Measurements from ENCODE around the gene MAPKAPK2.

Gene MAPKAPK2

DNA sequence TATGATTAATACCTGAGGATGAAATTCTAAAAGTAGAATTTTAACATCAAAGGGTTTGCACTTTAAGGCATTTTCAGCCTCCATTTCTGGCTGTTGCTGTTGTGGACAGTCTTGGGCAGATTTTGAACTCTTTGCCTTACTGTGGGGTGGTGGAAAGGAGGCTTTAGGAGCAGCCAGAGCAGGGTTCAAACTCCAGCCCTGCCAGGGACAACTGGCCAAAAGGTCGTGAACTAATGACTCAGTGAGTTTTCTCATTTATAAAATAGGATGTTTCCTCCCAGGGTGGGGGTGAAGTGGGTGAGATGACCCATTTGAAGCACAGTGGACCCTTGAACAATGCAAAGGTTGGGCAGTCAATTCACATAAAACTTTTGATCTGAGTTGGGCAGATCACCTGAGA is 36.7 kb downstream of the MAPKAPK2 start:
- H3K79me2 ChIP-seq (ENCODE audit: insufficient read depth, low read length) = peaks cover 85% of the 10 kb centered on the region
- no peak overlapping the region for H3K4me2 ChIP-seq (ENCODE audit: low read depth, low read length, poor library complexity, severe bottlenecking)
- H3K27me3 ChIP-seq (ENCODE audit: insufficient read depth, low read length, poor library complexity, severe bottlenecking) = no peaks in the 10 kb centered on the region
- H4K20me1 ChIP-seq (ENCODE audit: insufficient read depth, low read length, poor library complexity, severe bottlenecking) = peaks cover 20% of the 10 kb centered on the region
- peaks cover 19% of the 10 kb centered on the region for H3K4me1 ChIP-seq (ENCODE audit: insufficient read depth, low read length, poor library complexity, severe bottlenecking)
- TF ChIP-seq EZH2phosphoT487 (IDR thresholded peaks at IDR 0.05; ENCODE audit: borderline replicate concordance) = no peak
- H3K4me3 ChIP-seq (ENCODE audit: low read length, poor library complexity, severe bottlenecking) = no peak overlapping the region
- H3K36me3 ChIP-seq (ENCODE audit: insufficient read depth, low read length) = no peaks in the 10 kb centered on the region
- H3K9ac ChIP-seq (ENCODE audit: low read depth, low read length, poor library complexity, severe bottlenecking) = no peak overlapping the region
- no peaks in the 10 kb centered on the region for H3K9me3 ChIP-seq (ENCODE audit: insufficient read depth, low read depth, low read length)
- H3K9me2 ChIP-seq (replicated peaks; ENCODE audit: low read depth, low read length) = no peaks in the 10 kb centered on the region
- H3F3A ChIP-seq (ENCODE audit: low read depth) = no peaks in the 10 kb centered on the region
- H2AFZ ChIP-seq (ENCODE audit: low read length) = no peak overlapping the region

DNA sequence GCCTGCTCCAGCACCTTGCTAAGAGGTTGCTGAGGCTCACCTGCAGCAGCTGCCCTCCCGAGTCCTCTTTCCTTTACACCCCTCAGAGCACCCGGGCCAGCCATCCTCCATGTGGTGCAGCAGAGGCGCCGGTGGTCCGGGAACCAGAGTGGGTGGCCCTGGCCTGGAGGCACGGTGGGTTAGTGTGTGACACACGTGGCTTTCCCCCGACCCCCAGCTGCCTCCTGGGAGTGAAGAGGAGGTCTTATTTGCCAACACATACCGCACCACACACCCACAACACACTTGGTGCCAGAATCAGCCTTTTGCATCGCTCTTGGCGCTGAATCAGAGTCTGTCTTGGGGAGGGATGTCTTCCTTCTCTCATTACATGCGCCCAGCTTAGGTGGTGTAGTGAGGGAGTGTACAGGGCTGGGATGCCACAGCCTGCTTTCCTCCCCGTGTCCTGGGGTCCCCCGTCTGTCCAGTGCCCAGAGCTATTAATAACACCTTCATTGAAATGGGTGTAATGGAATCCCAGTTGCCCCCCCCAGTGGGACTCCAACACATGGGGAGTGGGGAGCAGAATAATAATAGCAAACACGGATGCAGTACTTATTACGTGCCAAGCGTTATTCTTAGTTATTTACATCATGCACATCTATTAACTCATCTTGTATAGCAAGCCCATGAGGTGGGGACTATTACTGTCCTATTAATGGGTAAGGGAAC is 38.2 kb downstream of the MAPKAPK2 start:
- Histone ChIP-seq H4K20me1 (ENCODE audit: insufficient read depth, low read length, poor library complexity, severe bottlenecking) (peaks cover 11% of the 10 kb centered on the region), H3K9me3 (ENCODE audit: insufficient read depth, low read depth, low read length) (no peaks in the 10 kb centered on the region), H3K27me3 (ENCODE audit: insufficient read depth, low read length, poor library complexity, severe bottlenecking) (no peaks in the 10 kb centered on the region), H2AFZ (ENCODE audit: low read length) (no peak overlapping the region), H3K4me1 (ENCODE audit: insufficient read depth, low read length, poor library complexity, severe bottlenecking) (peaks cover 8% of the 10 kb centered on the region), H3K9ac (ENCODE audit: low read depth, low read length, poor library complexity, severe bottlenecking) (no peak overlapping the region), H3K4me3 (ENCODE audit: low read length, poor library complexity, severe bottlenecking) (no peak overlapping the region), H3K79me2 (ENCODE audit: insufficient read depth, low read length) (peaks cover 86% of the 10 kb centered on the region), H3K36me3 (ENCODE audit: insufficient read depth, low read length) (no peaks in the 10 kb centered on the region), H3K4me2 (ENCODE audit: low read depth, low read length, poor library complexity, severe bottlenecking) (no peak overlapping the region), H3K9me2 (replicated peaks; ENCODE audit: low read depth, low read length) (no peaks in the 10 kb centered on the region), H3F3A (ENCODE audit: low read depth) (no peaks in the 10 kb centered on the region)
- TF ChIP-seq EZH2phosphoT487 (IDR thresholded peaks at IDR 0.05; ENCODE audit: borderline replicate concordance) (no peak), CTCF (conservative IDR thresholded peaks at IDR 0.05; ENCODE audit: low read length) (no peak)

- peaks cover 10% of the 10 kb centered on the region for H3K4me1 ChIP-seq (ENCODE audit: insufficient read depth, low read length, poor library complexity, severe bottlenecking)
- H3K36me3 ChIP-seq (ENCODE audit: insufficient read depth, low read length) = no peaks in the 10 kb centered on the region
- H3K9me2 ChIP-seq (replicated peaks; ENCODE audit: low read depth, low read length) = no peaks in the 10 kb centered on the region
- no peak overlapping the region for H2AFZ ChIP-seq (ENCODE audit: low read length)
- H4K20me1 ChIP-seq (ENCODE audit: insufficient read depth, low read length, poor library complexity, severe bottlenecking) = peaks cover 15% of the 10 kb centered on the region
- H3K4me2 ChIP-seq (ENCODE audit: low read depth, low read length, poor library complexity, severe bottlenecking) = no peak overlapping the region
- H3K4me3 ChIP-seq (ENCODE audit: low read length, poor library complexity, severe bottlenecking) = no peak overlapping the region
- peaks cover 85% of the 10 kb centered on the region for H3K79me2 ChIP-seq (ENCODE audit: insufficient read depth, low read length)
- H3K9me3 ChIP-seq (ENCODE audit: insufficient read depth, low read depth, low read length) = no peaks in the 10 kb centered on the region
- no peaks in the 10 kb centered on the region for H3K27me3 ChIP-seq (ENCODE audit: insufficient read depth, low read length, poor library complexity, severe bottlenecking)
- TF ChIP-seq EZH2phosphoT487 (IDR thresholded peaks at IDR 0.05; ENCODE audit: borderline replicate concordance) (no peak), CTCF (conservative IDR thresholded peaks at IDR 0.05; ENCODE audit: low read length) (no peak)
- H3F3A ChIP-seq (ENCODE audit: low read depth) = no peaks in the 10 kb centered on the region
- H3K9ac ChIP-seq (ENCODE audit: low read depth, low read length, poor library complexity, severe bottlenecking) = no peak overlapping the region
Measured at GRCh38 chr1:206723462-206723804, 38.7 kb downstream of the MAPKAPK2 start.

Data from Loucy (cell line).